A673 (cell line): ENCODE results near the gene ZIM2. TPM values are rescaled to one million over a fixed set of nuclear protein-coding genes. Genes with fewer than 3 reads are reported as not detected.
"Not testable (repeated sequence)": the region's sequence is repeated elsewhere in the genome, so short reads cannot be mapped to it uniquely, and the experiment has no call there.

ENCODE experiments used
- BruUV-seq: library from RNA; stranded (reverse); fragments of 400-500 nt; replicated peaks from 2 replicates; lab custom pipeline; 2021; lab: Mats Ljungman, UMichigan
- CTCF ChIA-PET: fragments of 300-600 bp; sonication (Branson Sonifier 250); formaldehyde crosslinking; loops from one replicate; lab custom pipeline; 2022; ENCODE audit warnings: antibody characterized with exemption; lab: Charles Lee
- POLR2A ChIA-PET: fragments of 300-600 bp; sonication (Branson Sonifier 250); formaldehyde crosslinking; loops from one replicate; lab custom pipeline; 2022; ENCODE audit warnings: antibody characterized with exemption; ENCODE audit not compliant: low non-redundant PET; lab: Charles Lee
- DNase-seq: peaks from one replicate; pipeline ENCODE4 v3.0.0-alpha.2; 2015; ENCODE audit warnings: low spot score
- H3K27ac ChIP-seq: fragments of 200-600 bp; sonication (generic); 2 replicates; pipeline ENCODE4 v1.5.1; 2016; ENCODE audit warnings: mixed run types, low read depth, mild to moderate bottlenecking, mixed read lengths, antibody characterized with exemption, low read length; ENCODE audit not compliant: poor library complexity, severe bottlenecking
- H3K27me3 ChIP-seq: fragments of 200-600 bp; sonication (generic); replicated peaks from 2 replicates; pipeline ENCODE4 v1.6.1; 2017; ENCODE audit warnings: mixed run types, low read depth, mild to moderate bottlenecking, mixed read lengths, antibody characterized with exemption, low read length; ENCODE audit not compliant: insufficient read depth, poor library complexity
- H3K36me3 ChIP-seq: fragments of 200-600 bp; sonication (generic); 2 replicates; pipeline ENCODE4 v1.6.1; 2016; ENCODE audit warnings: mixed run types, mild to moderate bottlenecking, mixed read lengths, antibody characterized with exemption, low read length; ENCODE audit not compliant: insufficient read depth, poor library complexity, severe bottlenecking
- H3K4me1 ChIP-seq: fragments of 200-600 bp; sonication (generic); 2 replicates; pipeline ENCODE4 v1.6.1; 2017; ENCODE audit warnings: mixed run types, mild to moderate bottlenecking, mixed read lengths, antibody characterized with exemption, low read length; ENCODE audit not compliant: insufficient read depth, poor library complexity, severe bottlenecking
- H3K4me3 ChIP-seq: fragments of 200-600 bp; sonication (generic); 2 replicates; pipeline ENCODE4 v1.5.1; 2016; ENCODE audit warnings: low read depth, mixed run types, mild to moderate bottlenecking, mixed read lengths, low read length; ENCODE audit not compliant: poor library complexity, severe bottlenecking
- H3K9me3 ChIP-seq: fragments of 200-600 bp; sonication (generic); 2 replicates; pipeline ENCODE4 v1.6.1; 2016; ENCODE audit warnings: mixed run types, low read depth, mild to moderate bottlenecking, mixed read lengths, antibody characterized with exemption, low read length; ENCODE audit not compliant: poor library complexity, severe bottlenecking
- EZH2 ChIP-seq: fragments of 200-600 bp; sonication (generic); IDR thresholded peaks from 2 replicates; pipeline ENCODE4 v1.6.1; 2017; ENCODE audit warnings: borderline replicate concordance, low read depth, mild to moderate bottlenecking, mixed read lengths, antibody characterized with exemption, low read length; ENCODE audit not compliant: poor library complexity, severe bottlenecking
- intact Hi-C: fragments of 100-400 bp; cut with micrococcal nuclease; formaldehyde crosslinking; loops from one replicate; pipeline ENCODE4 v1.10.0; 2022; ENCODE audit not compliant: unreplicated experiment
- total RNA-seq: library from RNA; stranded (reverse); gene quantifications from 2 replicates; pipeline ENCODE4 v1.2.3, GENCODE V29; 2021
- TF ChIP-seq, protein P1 (sequence below): fragments of 300-800, 200-600 bp; sonication (generic); conservative IDR thresholded peaks from 2 replicates; pipeline ENCODE4 v1.5.1; 2017; ENCODE audit warnings: low read depth, mild to moderate bottlenecking, antibody characterized with exemption, low read length, moderate library complexity, mixed read lengths

The ZIM2 gene
- total RNA-seq, 1 experiment from 2014 or later = 4.6 TPM

DNA sequence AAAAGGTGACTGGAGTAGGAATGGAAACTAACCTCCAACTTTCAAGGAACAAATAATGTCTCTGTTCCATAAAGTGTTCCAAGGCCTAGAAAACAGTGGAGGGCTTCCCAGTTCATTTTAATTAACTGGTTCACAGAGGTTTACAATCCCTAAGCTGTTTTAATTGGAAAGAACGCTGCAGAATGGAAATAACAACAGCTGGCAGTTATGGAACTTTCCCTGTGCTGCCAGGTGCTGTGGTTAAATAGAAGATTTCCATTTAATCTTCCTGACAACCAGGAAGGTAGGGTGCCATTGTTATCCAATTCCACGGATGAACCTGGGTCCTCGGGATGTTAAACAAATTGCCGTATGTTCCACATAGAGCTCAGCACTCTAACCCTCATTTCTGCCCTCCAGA is 22.2 kb upstream of the ZIM2 start:
- Histone ChIP-seq H3K4me1 (no peaks in the 10 kb centered on the region), H3K4me3 (no peak overlapping the region), H3K9me3 (no peaks in the 10 kb centered on the region), H3K27me3 (no peaks in the 10 kb centered on the region), H3K36me3 (no peaks in the 10 kb centered on the region), H3K27ac (no peak overlapping the region)
- BruUV-seq = no TSS peak
- ChIA-PET CTCF (no interaction called here), POLR2A (no interaction called here)
- no peak for DNase-seq
- TF ChIP-seq, protein P1, sequence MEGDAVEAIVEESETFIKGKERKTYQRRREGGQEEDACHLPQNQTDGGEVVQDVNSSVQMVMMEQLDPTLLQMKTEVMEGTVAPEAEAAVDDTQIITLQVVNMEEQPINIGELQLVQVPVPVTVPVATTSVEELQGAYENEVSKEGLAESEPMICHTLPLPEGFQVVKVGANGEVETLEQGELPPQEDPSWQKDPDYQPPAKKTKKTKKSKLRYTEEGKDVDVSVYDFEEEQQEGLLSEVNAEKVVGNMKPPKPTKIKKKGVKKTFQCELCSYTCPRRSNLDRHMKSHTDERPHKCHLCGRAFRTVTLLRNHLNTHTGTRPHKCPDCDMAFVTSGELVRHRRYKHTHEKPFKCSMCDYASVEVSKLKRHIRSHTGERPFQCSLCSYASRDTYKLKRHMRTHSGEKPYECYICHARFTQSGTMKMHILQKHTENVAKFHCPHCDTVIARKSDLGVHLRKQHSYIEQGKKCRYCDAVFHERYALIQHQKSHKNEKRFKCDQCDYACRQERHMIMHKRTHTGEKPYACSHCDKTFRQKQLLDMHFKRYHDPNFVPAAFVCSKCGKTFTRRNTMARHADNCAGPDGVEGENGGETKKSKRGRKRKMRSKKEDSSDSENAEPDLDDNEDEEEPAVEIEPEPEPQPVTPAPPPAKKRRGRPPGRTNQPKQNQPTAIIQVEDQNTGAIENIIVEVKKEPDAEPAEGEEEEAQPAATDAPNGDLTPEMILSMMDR = no peak
- TF ChIP-seq EZH2 = no peak
- intact Hi-C loops = no loop called here

DNA sequence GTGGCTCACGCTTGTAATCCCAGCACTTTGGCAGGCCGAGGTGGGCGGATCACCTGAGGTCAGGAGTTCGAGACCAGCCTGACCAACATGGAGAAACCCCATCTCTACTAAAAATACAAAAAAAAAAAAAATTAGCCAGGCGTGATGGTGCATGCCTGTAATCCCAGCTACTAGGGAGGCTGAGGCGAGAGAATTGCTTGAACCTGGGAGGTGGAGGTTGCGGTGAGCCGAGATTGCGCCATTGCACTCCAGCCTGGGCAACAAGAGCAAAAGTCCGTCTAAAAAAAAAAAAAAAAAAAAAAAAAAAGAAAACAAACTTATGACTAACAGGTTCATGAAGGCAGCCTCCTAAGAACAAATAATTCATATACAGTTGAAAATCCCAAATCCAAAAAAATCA is 19.9 kb upstream of the ZIM2 start:
- CTCF ChIA-PET, H3K27me3 ChIP-seq, H3K4me3 ChIP-seq, DNase-seq, BruUV-seq, POLR2A ChIA-PET, H3K27ac ChIP-seq, intact Hi-C loops, H3K36me3 ChIP-seq, H3K9me3 ChIP-seq, H3K4me1 ChIP-seq: not testable (repeated sequence)

DNA sequence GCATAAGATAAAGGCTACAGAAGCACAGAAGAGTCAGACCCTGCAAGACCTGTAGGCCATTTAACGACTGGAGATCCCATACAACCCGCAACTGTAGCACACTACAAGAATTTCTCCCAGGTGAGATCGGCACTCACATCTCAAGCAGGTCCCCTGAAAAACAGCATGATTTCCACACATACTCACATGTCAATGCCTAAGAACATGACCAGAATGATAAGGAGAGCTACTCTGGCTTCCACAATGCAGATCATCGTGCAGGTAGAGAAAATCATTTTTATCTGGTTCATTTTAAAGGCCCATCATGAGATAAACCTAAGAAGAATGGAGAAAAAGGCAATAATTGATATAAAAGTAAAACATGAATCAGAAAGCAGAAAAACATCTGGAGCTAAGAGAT is 17.5 kb upstream of the ZIM2 start:
- Histone ChIP-seq H3K4me3 (no peak overlapping the region), H3K27ac (no peak overlapping the region), H3K4me1 (no peaks in the 10 kb centered on the region), H3K27me3 (no peaks in the 10 kb centered on the region), H3K9me3 (peaks cover 3% of the 10 kb centered on the region), H3K36me3 (no peaks in the 10 kb centered on the region)
- TF ChIP-seq EZH2 = no peak
- TF ChIP-seq, protein P1 = no peak
- intact Hi-C loops = no loop called here
- BruUV-seq = no TSS peak
- CTCF ChIA-PET = no interaction called here
- POLR2A ChIA-PET = no interaction called here
- DNase-seq = no peak

DNA sequence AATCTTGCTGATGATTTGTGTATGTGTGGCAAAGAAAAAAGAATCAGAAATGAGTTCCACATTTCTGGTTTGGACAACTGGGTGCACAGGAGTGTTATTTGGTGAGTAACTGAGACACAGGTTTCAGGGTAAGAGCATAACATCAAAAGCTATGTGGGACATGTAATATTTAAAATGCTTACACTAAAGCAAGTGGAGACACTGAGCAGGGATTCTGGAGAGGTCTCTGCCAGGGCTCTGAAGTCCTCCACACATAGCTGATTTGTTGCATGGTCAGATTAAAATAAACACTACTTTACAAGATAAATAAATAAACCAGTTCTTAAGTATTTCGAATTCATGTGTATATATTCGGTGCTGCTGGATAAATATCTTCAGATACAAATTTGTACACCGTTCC is 16.3 kb upstream of the ZIM2 start:
- POLR2A ChIA-PET = no interaction called here
- Histone ChIP-seq H3K4me3 (no peak overlapping the region), H3K27me3 (no peaks in the 10 kb centered on the region), H3K4me1 (no peaks in the 10 kb centered on the region), H3K9me3 (peaks cover 3% of the 10 kb centered on the region), H3K36me3 (no peaks in the 10 kb centered on the region), H3K27ac (no peak overlapping the region)
- TF ChIP-seq, protein P1 = no peak
- no peak for TF ChIP-seq EZH2
- no peak for DNase-seq
- CTCF ChIA-PET = no interaction called here
- intact Hi-C loops = no loop called here
- no TSS peak for BruUV-seq

DNA sequence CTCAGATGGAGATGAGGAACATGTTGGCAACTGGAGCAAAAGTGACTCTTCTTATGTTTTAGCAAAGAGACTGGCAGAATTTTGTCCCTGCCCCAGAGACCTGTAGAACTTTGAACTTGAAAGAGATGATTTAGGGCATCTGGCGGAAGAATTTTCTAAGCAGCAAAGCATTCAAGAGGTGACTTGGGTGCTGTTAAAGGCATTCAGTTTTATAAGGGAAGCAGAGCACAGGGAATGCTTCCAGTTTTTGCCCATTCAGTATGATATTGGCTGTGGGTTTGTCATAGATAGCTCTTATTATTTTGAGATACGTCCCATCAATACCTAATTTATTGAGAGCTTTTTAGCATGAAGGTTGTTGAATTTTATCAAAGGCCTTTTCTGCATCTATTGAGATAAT is 11.8 kb upstream of the ZIM2 start:
- BruUV-seq, DNase-seq, H3K27ac ChIP-seq, H3K27me3 ChIP-seq, H3K36me3 ChIP-seq, CTCF ChIA-PET, H3K4me1 ChIP-seq, POLR2A ChIA-PET, H3K4me3 ChIP-seq, intact Hi-C loops: not testable (repeated sequence)
- peaks cover 14% of the 10 kb centered on the region for H3K9me3 ChIP-seq
